GM12875 (cell line): ENCODE measurements around the gene TAS2R38.

Source experiments
- H3K4me3 ChIP-seq: one replicate; pipeline ENCODE4 v1.5.1; 2011; ENCODE audit warnings: low read depth, low read length, control low read depth
- TF ChIP-seq, protein P1 (sequence below): IDR thresholded peaks from 2 replicates; pipeline ENCODE4 v1.5.1; 2011; ENCODE audit warnings: low read depth, mild to moderate bottlenecking, control low read depth, inconsistent platforms, low read length, moderate library complexity, borderline replicate concordance; ENCODE audit not compliant: insufficient read depth

TAS2R38 gene

DNA sequence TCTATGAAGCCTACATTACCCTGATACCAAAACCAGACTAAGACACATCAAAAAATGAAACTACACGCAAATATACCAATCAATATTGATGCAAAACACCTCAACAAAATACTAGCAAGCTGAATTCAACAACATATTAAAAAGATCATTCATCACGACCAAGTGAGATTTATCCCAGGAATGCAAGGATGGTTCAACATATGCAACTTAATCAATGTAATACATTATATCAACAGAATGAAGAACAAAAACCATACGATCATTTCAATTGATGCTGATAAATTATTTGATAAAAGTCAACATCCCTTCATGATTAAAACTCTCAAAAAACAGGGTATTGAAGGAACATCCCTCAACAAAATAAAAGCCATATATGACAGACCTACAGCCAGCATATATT lies 32.5 kb downstream of the TAS2R38 start:
- TF ChIP-seq, protein P1, sequence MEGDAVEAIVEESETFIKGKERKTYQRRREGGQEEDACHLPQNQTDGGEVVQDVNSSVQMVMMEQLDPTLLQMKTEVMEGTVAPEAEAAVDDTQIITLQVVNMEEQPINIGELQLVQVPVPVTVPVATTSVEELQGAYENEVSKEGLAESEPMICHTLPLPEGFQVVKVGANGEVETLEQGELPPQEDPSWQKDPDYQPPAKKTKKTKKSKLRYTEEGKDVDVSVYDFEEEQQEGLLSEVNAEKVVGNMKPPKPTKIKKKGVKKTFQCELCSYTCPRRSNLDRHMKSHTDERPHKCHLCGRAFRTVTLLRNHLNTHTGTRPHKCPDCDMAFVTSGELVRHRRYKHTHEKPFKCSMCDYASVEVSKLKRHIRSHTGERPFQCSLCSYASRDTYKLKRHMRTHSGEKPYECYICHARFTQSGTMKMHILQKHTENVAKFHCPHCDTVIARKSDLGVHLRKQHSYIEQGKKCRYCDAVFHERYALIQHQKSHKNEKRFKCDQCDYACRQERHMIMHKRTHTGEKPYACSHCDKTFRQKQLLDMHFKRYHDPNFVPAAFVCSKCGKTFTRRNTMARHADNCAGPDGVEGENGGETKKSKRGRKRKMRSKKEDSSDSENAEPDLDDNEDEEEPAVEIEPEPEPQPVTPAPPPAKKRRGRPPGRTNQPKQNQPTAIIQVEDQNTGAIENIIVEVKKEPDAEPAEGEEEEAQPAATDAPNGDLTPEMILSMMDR = no peak
- no peak overlapping the region for H3K4me3 ChIP-seq

DNA sequence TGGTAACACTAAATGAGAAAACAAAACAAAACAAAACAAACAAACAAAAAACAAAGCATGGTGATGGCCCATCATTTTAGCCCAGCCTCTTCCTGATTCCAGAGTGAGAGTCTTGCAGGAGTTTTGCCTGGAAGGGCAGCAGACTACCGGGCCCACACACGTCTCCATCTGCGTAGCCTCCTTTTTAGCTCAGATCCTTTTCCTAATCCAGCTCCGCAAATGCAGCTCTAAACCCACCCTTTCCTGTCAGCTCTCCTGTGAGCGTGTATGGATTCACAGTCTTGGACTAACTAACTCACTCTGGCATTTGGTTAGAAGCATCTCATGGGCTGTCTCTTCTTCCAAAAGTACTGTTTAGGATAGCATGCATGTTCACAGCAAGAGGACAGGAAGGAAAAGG lies 43.4 kb downstream of the TAS2R38 start:
- no peak overlapping the region for H3K4me3 ChIP-seq
- TF ChIP-seq, protein P1 = no peak

DNA sequence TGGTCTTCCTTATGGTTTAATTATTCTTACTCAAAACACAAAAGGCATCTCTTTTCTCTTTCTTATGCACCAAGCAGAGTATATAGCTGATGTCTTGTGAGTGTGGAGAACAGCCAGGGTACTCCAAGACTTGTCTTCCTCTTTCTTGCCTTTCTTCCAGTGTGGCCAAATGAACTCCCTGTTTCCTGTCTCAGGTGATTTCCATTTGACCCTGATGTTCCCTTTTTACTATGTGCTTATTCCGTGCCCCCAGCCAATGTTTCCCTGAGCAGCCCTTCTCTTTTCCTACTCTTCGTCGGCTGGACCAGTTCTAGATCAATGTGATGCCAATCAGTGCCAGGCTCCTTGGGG lies 44.8 kb downstream of the TAS2R38 start:
- TF ChIP-seq, protein P1 = no peak
- H3K4me3 ChIP-seq = no peak overlapping the region

DNA sequence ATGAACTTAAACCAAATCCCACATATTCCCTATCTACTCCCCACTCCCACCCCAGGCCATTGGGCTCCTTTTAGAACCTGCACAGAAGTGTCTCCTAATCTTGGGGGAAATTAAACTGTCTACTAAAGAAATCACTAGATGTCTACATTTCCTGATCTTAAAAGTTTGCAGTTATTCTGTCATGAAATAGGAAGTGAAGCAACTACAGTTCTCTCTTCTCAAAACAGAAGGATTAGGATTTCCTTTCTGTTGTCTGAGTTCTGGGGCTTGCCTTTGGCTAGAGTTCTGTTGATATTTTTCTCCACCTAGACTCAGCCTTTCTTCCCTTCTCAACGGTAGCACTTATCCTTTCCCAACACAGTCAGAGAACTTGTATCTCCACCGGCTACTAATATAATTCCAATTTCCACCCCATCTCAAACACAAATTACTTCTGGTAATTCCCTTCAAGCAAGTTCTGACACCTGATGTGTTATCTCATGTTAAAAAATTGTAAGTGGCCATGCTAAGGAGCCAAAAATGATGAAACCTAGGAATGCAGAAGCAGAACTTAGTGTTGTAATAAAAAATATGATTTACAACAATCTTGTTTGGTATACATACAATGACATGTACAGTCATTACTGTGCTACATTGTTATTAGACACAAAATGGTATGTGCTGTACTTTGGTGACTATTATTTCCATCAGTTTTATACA lies 45.3 kb downstream of the TAS2R38 start:
- H3K4me3 ChIP-seq = no peak overlapping the region
- TF ChIP-seq, protein P1 = no peak
